C4-2B (cell line): Measurements from ENCODE around the gene PLAGL2.

ENCODE experiments used
- CTCF ChIP-seq: fragments of 450-650 bp; conservative IDR thresholded peaks from 2 replicates; pipeline ENCODE4 v1.5.1; 2017; ENCODE audit warnings: mild to moderate bottlenecking
- ZFX ChIP-seq: fragments of 450-650 bp; IDR thresholded peaks from 2 replicates; pipeline ENCODE4 v1.6.1; 2017

GRCh38 chr20:32215729-32216128 lies 8.2 kb upstream of the PLAGL2 start:
- TF ChIP-seq CTCF (no peak), ZFX (no peak)
